Fibroblast of lung (primary cell): ENCODE results near the gene DDC.

ENCODE experiments used
- CTCF ChIP-seq, 2 donors: IDR thresholded peaks in 1 of 2; conservative IDR thresholded peaks in 1 of 2; 1 replicate in 1 of 2; 2 replicates in 1 of 2; pipeline ENCODE4 v1.5.1; 2011 to 2012; ENCODE audit warnings: low read length in 2 of 2, control low read depth in 1 of 2, inconsistent platforms in 1 of 2, low read depth in 1 of 2, mild to moderate bottlenecking in 1 of 2
- EZH2 ChIP-seq: IDR thresholded peaks from 2 replicates; pipeline ENCODE4 v1.5.1; 2012; ENCODE audit warnings: low read length, control low read depth, mild to moderate bottlenecking; ENCODE audit errors: missing control alignments

GRCh38 chr7:50599385-50599784 is 34.2 kb upstream of the DDC start:
- TF ChIP-seq CTCF (conservative IDR thresholded peaks at IDR 0.05 in 1 of 2, IDR thresholded peaks at IDR 0.05 in 1 of 2; ENCODE audit: low read depth in 1 of 2, low read length in 2 of 2) (no peak), EZH2 (no peak)
